Thyroid gland (tissue), 4 donors: ENCODE measurements around the gene DMGDH.

Experiments used
- POLR2A ChIP-seq, 2 donors: fragments of 450-650 bp; IDR thresholded peaks; one replicate each; pipeline ENCODE4 v1.6.1; 2017; ENCODE audit warnings: antibody characterized with exemption in 2 of 2, mild to moderate bottlenecking in 2 of 2, moderate library complexity in 1 of 2
- TF ChIP-seq, protein P1 (sequence below), 6 experiments: fragments of 200-600 bp in 3 of 6; fragments of 450-650 bp in 3 of 6; sonication (generic) in 3 of 6; IDR thresholded peaks; one replicate each; pipeline ENCODE4 v1.5.1; 2016 to 2019; ENCODE audit warnings: antibody characterized with exemption in 6 of 6, mild to moderate bottlenecking in 2 of 6, inconsistent platforms in 1 of 6, moderate library complexity in 1 of 6

DNA sequence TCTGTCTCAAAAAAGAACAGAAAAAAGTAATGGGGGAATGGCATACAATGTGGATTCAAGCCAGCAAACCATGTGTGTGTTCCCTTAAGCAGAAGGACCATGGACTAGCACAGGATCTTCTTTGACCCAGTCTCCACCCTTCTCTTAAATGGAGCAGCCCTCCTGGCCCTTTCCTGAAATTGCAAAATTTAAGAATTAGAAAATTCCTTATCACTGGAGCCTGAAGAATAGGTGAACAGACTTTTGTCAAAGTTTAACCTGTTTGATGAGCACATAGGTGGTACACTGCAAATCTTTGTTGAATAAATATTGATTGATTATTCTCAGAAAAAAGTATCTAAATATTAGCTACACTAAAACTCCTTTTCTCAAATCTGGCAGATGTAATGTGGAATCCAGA, 12.6 kb downstream of the DMGDH start:
- TF ChIP-seq, protein P1, sequence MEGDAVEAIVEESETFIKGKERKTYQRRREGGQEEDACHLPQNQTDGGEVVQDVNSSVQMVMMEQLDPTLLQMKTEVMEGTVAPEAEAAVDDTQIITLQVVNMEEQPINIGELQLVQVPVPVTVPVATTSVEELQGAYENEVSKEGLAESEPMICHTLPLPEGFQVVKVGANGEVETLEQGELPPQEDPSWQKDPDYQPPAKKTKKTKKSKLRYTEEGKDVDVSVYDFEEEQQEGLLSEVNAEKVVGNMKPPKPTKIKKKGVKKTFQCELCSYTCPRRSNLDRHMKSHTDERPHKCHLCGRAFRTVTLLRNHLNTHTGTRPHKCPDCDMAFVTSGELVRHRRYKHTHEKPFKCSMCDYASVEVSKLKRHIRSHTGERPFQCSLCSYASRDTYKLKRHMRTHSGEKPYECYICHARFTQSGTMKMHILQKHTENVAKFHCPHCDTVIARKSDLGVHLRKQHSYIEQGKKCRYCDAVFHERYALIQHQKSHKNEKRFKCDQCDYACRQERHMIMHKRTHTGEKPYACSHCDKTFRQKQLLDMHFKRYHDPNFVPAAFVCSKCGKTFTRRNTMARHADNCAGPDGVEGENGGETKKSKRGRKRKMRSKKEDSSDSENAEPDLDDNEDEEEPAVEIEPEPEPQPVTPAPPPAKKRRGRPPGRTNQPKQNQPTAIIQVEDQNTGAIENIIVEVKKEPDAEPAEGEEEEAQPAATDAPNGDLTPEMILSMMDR (IDR thresholded peaks at IDR 0.05) = no peak
- no peak for TF ChIP-seq POLR2A (IDR thresholded peaks at IDR 0.05)
